G401.6 (cell line): ENCODE data around the gene NELFB.

ENCODE experiments used
- FAIRE-seq: peaks from 2 replicates; lab custom pipeline; 2012; peaks lifted over from hg19 to GRCh38; lab: Jason Lieb, UNC

NELFB gene

GRCh38 chr9:137303151-137303892, 48.2 kb downstream of the NELFB start:
- peak; percentile 90 for FAIRE-seq

DNA sequence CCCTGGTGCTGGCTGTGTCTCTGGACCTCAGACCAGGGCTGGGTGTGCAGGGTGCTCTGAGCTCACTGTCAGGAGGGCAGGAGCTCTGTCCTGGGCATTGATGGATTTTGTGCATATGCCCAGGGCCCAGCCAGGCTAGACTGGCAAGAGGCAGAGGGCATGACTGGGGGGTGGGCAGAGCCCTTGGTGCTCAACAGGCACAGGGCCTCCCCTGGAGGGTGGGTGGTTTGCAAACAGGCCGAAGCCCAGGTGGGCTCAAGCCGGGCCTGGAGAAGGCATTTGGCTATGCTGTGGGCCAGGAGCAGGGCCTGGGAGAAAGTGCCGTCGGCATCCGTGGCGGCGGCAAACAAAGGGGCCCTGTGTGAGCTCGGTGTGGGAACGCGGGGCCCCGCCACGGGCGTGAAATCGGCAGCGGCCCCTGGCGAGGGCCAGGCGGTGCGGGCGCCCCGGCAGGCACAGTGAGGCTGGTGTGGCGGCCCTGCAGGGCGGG, 48.8 kb downstream of the NELFB start:
- no peak for FAIRE-seq

- FAIRE-seq: no peak
These were observed 49.4 kb downstream of the NELFB start for GRCh38 chr9:137304383-137305059.

DNA sequence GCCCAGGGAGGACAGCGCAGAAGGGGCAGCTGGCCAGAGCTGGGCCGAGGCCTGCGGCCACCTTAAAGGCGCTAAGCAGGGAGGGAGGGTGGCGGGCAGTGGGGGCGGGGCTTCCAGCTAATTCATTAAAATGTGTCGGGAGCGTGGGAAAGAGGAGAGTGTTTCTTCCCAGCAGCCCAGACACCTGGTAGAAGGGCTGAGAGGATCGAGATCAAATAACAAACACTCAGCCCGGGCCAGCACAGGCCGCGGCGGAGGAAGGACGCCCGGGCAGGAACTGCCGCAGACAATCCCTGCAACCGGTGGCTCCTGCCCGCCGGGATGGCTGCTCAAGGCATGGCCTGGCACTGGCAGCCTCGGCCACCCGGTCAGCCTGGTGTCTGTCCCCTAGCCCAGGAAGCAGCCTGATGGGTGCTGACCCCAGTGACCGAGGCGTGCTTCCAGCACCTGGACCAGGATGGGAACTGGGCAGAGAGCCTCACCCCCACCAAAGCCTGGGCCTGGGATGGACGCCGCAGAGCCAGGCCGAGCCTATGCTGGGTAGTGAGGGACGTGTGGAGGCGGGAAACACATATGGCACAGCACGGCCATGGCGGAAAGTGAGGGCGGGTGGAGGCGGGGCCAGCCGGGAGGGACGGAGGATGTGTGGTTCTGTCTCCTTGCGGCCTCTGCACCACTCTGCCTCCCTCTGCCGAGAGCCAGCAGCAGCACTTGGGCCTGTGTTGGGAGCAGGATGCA, 50.1 kb downstream of the NELFB start:
- FAIRE-seq: peak; percentile 83

DNA sequence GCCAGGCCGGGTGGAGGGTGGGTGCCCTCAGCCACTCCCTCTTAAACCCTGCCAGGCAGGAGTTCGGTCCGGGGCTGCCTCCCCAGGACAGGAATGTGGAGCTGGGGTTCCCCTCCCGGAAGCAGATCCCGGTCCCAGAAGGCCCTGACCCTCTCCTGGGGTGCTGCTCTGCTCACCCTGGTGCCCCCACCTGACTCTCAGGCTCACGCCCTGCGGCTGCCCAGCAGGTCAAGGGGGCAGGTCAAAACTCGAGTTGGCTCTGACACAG, 50.6 kb downstream of the NELFB start:
- no peak for FAIRE-seq

- no peak for FAIRE-seq
These were observed 51.1 kb downstream of the NELFB start for GRCh38 chr9:137306066-137306849.

DNA sequence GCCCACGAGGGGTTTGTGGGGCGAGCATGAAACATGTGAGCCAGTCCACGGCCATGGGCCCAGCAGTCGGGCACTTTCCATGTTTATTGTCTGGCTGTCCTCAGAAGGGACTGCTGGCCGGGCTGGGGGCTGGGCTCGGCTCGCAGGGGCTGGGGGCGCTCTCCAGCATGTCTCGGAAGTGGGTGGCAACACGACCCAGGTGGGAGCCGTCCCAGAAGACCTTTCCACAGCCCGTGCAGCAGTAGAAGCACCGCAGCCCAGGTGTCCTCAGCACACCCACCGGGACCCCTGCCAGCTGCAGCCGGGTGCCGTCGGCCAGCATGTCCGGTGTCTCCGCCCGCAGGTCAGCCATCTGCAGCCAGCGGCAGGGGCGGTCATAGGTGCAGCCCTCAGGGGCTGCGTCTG, 51.7 kb downstream of the NELFB start:
- no peak for FAIRE-seq

- no peak for FAIRE-seq
These were observed 52.3 kb downstream of the NELFB start for GRCh38 chr9:137307255-137308056.

GRCh38 chr9:137308057-137308619, 53.0 kb downstream of the NELFB start:
- FAIRE-seq: no peak

GRCh38 chr9:137309368-137310188, 54.5 kb downstream of the NELFB start:
- no peak for FAIRE-seq

DNA sequence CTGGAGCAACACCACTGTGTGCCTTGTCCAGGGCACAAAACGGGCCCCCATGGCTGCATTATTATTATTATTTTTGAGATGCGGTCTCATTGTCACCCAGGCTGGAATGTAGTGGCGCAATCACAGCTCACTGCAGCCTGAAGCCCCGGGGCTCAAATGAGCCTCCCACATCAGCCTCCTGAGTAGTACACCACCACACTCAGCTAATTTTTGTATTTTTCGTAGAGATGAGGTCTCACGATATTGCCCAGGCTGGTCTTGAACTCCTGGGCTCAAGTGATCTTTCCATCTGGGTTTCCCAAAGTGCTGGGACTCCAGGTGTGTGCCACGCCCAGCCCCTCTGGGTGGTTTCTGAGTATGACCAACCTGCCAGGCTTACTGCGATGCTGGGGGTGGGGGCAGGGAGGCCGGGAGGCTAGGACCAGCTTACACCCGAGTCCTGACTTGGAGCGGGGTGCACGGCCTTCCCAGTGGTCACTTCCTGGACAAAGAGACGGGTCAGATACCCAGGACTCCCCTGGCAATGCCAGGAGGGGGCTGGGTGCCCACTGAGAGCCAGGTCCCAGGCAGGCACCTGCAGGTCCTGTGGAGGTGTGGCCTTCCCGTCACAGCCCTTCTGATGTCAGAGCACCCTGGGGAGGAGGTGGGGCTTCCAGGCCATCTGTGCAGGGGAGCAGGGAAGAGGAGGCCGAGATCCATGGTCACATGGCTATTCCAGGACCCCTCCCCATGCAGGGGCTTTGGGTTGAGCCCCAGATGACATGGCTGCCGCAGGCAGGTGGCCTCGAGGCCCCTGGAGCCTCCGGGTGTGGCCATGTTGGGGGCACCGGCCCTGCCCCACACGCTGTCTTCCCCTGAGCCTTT, 55.3 kb downstream of the NELFB start:
- FAIRE-seq: no peak

GRCh38 chr9:137311171-137311985, 56.3 kb downstream of the NELFB start:
- no peak for FAIRE-seq

DNA sequence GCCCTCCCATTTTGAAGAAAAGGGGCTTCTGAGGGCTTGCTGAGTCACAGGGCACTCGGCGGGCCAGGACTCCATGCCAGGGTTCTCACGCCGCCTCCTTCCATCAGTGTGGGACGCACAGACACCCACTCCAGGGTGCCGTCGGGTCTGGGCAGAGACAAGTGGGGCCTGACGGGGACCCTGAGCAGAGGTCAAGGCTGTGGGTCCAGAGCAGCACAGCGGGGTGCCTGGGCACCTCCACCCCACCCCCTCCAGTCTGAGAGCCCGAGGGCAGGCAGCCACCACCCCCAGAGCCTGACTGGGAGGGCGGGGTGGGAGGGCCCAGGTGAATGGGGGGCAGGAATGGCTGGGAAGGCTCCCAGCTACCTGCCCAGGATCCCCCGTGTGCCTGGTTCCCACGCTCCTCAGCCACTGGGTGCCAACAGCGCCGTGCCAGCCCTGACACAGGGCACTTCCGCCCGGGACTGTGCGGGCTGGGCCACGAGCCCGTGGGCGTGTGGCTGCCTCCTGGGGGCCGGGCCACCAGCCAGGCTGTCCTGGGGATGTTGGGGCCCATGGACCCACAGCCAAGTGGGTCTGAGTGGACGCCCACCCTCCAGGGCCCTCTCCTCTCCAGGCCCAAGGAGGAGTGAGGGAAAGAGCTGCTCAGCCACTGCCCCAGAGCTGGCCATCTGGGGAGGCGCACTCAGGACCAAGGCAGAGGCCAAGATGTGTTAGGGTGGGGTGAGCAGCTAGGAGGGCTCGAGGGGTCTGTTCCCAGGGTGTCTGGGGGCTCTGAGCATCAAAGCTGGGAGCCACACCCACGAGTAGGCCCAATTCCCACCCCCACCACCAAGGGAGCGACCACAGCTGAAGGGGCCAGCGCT, 57.1 kb downstream of the NELFB start:
- FAIRE-seq: no peak

GRCh38 chr9:137312852-137313325, 57.8 kb downstream of the NELFB start:
- no peak for FAIRE-seq

DNA sequence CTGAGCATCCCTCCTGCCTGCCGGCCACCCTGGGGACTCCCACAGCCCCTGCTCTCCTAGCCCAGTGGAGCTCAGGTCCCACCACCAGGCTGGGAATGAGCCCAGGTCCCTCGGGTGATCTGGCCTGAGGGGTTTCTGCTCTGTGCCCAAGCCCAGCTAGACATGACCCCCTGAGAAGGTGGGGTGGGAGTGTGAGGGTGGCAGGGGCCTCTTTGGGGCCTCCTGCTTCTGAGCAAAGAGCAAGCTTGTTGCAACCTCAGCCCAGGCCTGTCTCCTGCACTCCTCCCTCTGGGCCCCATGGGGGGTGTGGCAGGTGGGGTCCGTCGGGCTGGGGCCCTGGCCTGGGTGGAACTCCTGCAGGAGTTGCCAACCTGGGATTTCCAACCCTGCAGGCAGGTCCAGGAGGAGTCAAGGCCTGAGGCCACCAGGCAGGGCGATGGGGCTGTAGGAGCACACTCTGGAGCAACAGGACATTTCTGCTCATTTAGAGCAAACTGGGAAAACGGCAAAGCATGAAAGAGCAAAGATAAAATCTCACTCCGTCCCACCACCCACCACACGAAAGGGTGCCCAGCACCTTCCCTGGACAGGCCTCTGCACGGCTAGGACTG, 58.3 kb downstream of the NELFB start:
- no peak for FAIRE-seq

DNA sequence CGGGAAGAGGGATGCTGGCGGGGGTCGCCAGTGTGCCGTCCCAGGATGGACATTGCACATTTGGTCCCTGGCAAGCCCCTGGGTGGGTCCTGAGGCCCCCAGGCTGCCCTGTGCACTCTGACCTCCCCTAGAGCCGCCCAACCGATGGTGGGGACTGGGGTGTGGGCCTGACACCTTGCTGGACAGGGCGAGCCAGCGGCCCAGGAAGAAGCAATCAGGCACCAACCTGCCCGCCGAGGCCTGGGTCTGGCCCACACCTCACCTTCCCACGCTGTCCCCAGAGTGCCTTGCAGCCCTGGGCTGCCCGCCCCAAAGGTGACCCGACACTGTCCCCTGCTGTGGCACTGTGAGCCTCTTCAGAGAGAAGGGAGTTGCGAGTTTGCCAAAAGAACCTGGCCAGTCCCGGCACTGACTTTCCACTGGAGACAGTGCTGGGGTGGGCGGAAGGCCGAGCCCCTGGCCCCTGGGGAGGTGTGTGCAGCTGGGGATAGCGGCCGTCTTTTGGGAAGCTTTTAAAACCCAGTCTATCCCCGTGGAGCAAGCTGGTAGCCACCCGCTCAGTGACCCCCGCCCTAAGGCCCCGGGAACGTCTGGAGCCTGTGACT, 58.9 kb downstream of the NELFB start:
- no peak for FAIRE-seq
